K562 (cell line): ENCODE measurements around the gene SIRT5. TPM values are rescaled to one million over a fixed set of nuclear protein-coding genes. Genes with fewer than 3 reads are reported as not detected.

Experiments
- ATF6 ChIP-seq: sonication (generic); formaldehyde crosslinking; IDR thresholded peaks from 2 replicates; pipeline ENCODE4 v1.4.0; 2020; ENCODE audit warnings: mild to moderate bottlenecking, missing genetic modification reagents
- CBX1 ChIP-seq: sonication (generic); IDR thresholded peaks from 2 replicates; pipeline ENCODE4 v1.6.1; 2016; ENCODE audit warnings: antibody characterized with exemption, low read depth, mild to moderate bottlenecking
- CTCFL ChIP-seq: IDR thresholded peaks from 2 replicates; pipeline ENCODE4 v1.6.1; 2011; ENCODE audit warnings: borderline replicate concordance, low read depth, mild to moderate bottlenecking, moderate library complexity, low read length; ENCODE audit not compliant: insufficient read depth, poor library complexity, severe bottlenecking
- GTF2A2 ChIP-seq: IDR thresholded peaks from 2 replicates; pipeline ENCODE4 v1.6.1; 2016; ENCODE audit warnings: mild to moderate bottlenecking, missing genetic modification characterization, missing compliant biosample characterization
- HNRNPK ChIP-seq: fragments of 200-400 bp; formaldehyde crosslinking; IDR thresholded peaks from one replicate; pipeline ENCODE4 v1.6.1; 2018; ENCODE audit warnings: mild to moderate bottlenecking, low read depth, low read length; ENCODE audit not compliant: poor library complexity, severe bottlenecking
- MTA3 ChIP-seq: fragments of 450-650 bp; formaldehyde crosslinking; IDR thresholded peaks from 2 replicates; pipeline ENCODE4 v1.6.1; 2017; ENCODE audit warnings: mild to moderate bottlenecking, borderline replicate concordance
- SAFB ChIP-seq: fragments of 200-400 bp; formaldehyde crosslinking; IDR thresholded peaks from 2 replicates; pipeline ENCODE4 v1.6.1; 2017; ENCODE audit warnings: low read depth, low read length, borderline replicate concordance
- TSC22D4 ChIP-seq: fragments of 450-650 bp; IDR thresholded peaks from 2 replicates; pipeline ENCODE4 v1.6.1; 2016; ENCODE audit warnings: missing genetic modification characterization, missing biosample characterization, control low read depth
- ZKSCAN1 ChIP-seq: fragments of 150-350 bp; IDR thresholded peaks from 2 replicates; pipeline ENCODE4 v1.6.1; 2016; ENCODE audit warnings: low read depth, low read length
- ZNF239 ChIP-seq: fragments of 250-450 bp; sonication (Bioruptor Pico); IDR thresholded peaks from 2 replicates; pipeline ENCODE4 v1.4.0; 2020; ENCODE audit warnings: mild to moderate bottlenecking
- polyA plus RNA-seq, 8 experiments: library from polyadenylated mRNA; depleted of rRNA in 4 of 8; stranded (reverse) in 5 of 8; unstranded in 3 of 8; fragments of >200 nt; fragmentation: Nextera tagmentation in 2 of 8; fragmentation: Illumina TruSeq in 1 of 8; extraction: Ambion mirVana in 2 of 8; extraction: Trizol in 1 of 8; gene quantifications; 2 replicates each; pipeline versions ENCODE4 v1.2.1 to v1.2.3, GENCODE V29; 2011 to 2014; ENCODE audit warnings: inconsistent platforms in 1 of 8, missing spikeins in 1 of 8
- total RNA-seq, 7 experiments: library from RNA; depleted of rRNA in 6 of 7; stranded (reverse); fragments of >200 nt in 6 of 7; fragmentation: Illumina TruSeq in 2 of 7; extraction: Trizol in 2 of 7; gene quantifications; 2 replicates each; pipeline versions ENCODE4 v1.2.1 to v1.2.3, GENCODE V29; 2011 to 2021; ENCODE audit warnings: low replicate concordance in 1 of 7
- TF ChIP-seq, protein P1 (sequence below): sonication (generic); formaldehyde crosslinking; IDR thresholded peaks from 2 replicates; pipeline ENCODE4 v1.8.0; 2023; ENCODE audit warnings: mild to moderate bottlenecking, missing genetic modification reagents
- TF ChIP-seq, protein P2 (sequence below): fragments of 450-650 bp; IDR thresholded peaks from 2 replicates; pipeline ENCODE4 v1.6.1; 2017; ENCODE audit warnings: antibody characterized with exemption
- TF ChIP-seq, protein P3 (sequence below): fragments of 250-450 bp; sonication (Bioruptor Pico); IDR thresholded peaks from 2 replicates; pipeline ENCODE4 v1.8.0; 2022; ENCODE audit warnings: inconsistent platforms

The SIRT5 gene
- total and polyA plus RNA-seq, 9 of the 15 experiments (the other 6 are each of a cell fraction or from before 2014, with no cell fraction given): 2.1 to 15.7 (median 11.4) TPM

GRCh38 chr6:13574149-13574570 is 241 bp upstream of the SIRT5 start (continued):
- TF ChIP-seq ATF6 (CRISPR knock-in tag): 0 out of 2 replicates have a peak, but pooled peaks have one; percentile 14
- TF ChIP-seq, protein P1, sequence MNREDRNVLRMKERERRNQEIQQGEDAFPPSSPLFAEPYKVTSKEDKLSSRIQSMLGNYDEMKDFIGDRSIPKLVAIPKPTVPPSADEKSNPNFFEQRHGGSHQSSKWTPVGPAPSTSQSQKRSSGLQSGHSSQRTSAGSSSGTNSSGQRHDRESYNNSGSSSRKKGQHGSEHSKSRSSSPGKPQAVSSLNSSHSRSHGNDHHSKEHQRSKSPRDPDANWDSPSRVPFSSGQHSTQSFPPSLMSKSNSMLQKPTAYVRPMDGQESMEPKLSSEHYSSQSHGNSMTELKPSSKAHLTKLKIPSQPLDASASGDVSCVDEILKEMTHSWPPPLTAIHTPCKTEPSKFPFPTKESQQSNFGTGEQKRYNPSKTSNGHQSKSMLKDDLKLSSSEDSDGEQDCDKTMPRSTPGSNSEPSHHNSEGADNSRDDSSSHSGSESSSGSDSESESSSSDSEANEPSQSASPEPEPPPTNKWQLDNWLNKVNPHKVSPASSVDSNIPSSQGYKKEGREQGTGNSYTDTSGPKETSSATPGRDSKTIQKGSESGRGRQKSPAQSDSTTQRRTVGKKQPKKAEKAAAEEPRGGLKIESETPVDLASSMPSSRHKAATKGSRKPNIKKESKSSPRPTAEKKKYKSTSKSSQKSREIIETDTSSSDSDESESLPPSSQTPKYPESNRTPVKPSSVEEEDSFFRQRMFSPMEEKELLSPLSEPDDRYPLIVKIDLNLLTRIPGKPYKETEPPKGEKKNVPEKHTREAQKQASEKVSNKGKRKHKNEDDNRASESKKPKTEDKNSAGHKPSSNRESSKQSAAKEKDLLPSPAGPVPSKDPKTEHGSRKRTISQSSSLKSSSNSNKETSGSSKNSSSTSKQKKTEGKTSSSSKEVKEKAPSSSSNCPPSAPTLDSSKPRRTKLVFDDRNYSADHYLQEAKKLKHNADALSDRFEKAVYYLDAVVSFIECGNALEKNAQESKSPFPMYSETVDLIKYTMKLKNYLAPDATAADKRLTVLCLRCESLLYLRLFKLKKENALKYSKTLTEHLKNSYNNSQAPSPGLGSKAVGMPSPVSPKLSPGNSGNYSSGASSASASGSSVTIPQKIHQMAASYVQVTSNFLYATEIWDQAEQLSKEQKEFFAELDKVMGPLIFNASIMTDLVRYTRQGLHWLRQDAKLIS (CRISPR knock-in tag): 0 out of 2 replicates have a peak, but pooled peaks have one; percentile 41
- TF ChIP-seq, protein P2, sequence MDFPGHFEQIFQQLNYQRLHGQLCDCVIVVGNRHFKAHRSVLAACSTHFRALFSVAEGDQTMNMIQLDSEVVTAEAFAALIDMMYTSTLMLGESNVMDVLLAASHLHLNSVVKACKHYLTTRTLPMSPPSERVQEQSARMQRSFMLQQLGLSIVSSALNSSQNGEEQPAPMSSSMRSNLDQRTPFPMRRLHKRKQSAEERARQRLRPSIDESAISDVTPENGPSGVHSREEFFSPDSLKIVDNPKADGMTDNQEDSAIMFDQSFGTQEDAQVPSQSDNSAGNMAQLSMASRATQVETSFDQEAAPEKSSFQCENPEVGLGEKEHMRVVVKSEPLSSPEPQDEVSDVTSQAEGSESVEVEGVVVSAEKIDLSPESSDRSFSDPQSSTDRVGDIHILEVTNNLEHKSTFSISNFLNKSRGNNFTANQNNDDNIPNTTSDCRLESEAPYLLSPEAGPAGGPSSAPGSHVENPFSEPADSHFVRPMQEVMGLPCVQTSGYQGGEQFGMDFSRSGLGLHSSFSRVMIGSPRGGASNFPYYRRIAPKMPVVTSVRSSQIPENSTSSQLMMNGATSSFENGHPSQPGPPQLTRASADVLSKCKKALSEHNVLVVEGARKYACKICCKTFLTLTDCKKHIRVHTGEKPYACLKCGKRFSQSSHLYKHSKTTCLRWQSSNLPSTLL: no peak
- TF ChIP-seq TSC22D4: no peak
- TF ChIP-seq GTF2A2 (tag): no peak
- TF ChIP-seq CBX1: peak; percentile 61
- TF ChIP-seq, protein P3, sequence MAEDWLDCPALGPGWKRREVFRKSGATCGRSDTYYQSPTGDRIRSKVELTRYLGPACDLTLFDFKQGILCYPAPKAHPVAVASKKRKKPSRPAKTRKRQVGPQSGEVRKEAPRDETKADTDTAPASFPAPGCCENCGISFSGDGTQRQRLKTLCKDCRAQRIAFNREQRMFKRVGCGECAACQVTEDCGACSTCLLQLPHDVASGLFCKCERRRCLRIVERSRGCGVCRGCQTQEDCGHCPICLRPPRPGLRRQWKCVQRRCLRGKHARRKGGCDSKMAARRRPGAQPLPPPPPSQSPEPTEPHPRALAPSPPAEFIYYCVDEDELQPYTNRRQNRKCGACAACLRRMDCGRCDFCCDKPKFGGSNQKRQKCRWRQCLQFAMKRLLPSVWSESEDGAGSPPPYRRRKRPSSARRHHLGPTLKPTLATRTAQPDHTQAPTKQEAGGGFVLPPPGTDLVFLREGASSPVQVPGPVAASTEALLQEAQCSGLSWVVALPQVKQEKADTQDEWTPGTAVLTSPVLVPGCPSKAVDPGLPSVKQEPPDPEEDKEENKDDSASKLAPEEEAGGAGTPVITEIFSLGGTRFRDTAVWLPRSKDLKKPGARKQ (CRISPR knock-in tag): no peak
- TF ChIP-seq CTCFL: peak; percentile 74
- TF ChIP-seq SAFB: 0 out of 2 replicates have a peak, but pooled peaks have one; percentile 27
- 0 out of 2 replicates have a peak, but pooled peaks have one; percentile 53 for TF ChIP-seq MTA3
- peak; percentile 74; the same call in 1 of the 2 replicates for TF ChIP-seq ZKSCAN1
- no peak for TF ChIP-seq ZNF239
- TF ChIP-seq HNRNPK: peak; percentile 81
